Thyroid gland (tissue), 4 donors: Measurements from ENCODE around the gene MDGA2.

ENCODE experiments used
- POLR2A ChIP-seq, 2 donors: fragments of 450-650 bp; IDR thresholded peaks; one replicate each; pipeline ENCODE4 v1.6.1; 2017; ENCODE audit warnings: antibody characterized with exemption in 2 of 2, mild to moderate bottlenecking in 2 of 2, moderate library complexity in 1 of 2
- TF ChIP-seq, protein P1 (sequence below), 6 experiments: fragments of 200-600 bp in 3 of 6; fragments of 450-650 bp in 3 of 6; sonication (generic) in 3 of 6; IDR thresholded peaks; one replicate each; pipeline ENCODE4 v1.5.1; 2016 to 2019; ENCODE audit warnings: antibody characterized with exemption in 6 of 6, mild to moderate bottlenecking in 2 of 6, inconsistent platforms in 1 of 6, moderate library complexity in 1 of 6

DNA sequence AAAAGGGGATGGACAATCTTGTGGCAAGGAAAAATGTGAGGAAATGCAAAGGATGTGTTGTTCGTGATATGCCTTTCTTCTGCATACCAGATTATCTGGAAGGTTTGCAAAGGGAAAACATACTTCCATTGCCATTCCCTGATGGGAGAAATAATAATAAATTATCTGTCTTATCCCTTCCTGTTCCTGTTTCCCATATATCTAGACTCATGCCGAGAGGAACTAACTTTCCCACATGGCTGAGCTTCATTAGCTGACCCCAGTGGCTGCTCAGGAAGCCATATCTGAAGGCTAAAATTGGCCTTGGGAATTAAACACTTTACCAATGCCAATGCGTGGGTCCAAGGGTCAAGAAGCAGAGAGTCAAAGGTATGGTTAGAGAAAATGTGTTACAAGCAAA lies 439.8 kb downstream of the MDGA2 start:
- TF ChIP-seq, protein P1, sequence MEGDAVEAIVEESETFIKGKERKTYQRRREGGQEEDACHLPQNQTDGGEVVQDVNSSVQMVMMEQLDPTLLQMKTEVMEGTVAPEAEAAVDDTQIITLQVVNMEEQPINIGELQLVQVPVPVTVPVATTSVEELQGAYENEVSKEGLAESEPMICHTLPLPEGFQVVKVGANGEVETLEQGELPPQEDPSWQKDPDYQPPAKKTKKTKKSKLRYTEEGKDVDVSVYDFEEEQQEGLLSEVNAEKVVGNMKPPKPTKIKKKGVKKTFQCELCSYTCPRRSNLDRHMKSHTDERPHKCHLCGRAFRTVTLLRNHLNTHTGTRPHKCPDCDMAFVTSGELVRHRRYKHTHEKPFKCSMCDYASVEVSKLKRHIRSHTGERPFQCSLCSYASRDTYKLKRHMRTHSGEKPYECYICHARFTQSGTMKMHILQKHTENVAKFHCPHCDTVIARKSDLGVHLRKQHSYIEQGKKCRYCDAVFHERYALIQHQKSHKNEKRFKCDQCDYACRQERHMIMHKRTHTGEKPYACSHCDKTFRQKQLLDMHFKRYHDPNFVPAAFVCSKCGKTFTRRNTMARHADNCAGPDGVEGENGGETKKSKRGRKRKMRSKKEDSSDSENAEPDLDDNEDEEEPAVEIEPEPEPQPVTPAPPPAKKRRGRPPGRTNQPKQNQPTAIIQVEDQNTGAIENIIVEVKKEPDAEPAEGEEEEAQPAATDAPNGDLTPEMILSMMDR (IDR thresholded peaks at IDR 0.05) = no peak
- TF ChIP-seq POLR2A (IDR thresholded peaks at IDR 0.05) = no peak
